Measurements from ENCODE around the gene EIPR1.
"Not testable (repeated sequence)": the region's sequence is repeated elsewhere in the genome, so short reads cannot be mapped to it uniquely, and the experiment has no call there.

EIPR1 gene

GRCh38 chr2:3204031-3204821, 173.4 kb downstream of the EIPR1 start:
- no peak for TF ChIP-seq CTCF (IDR thresholded peaks at IDR 0.05; ENCODE audit: borderline replicate concordance, insufficient read depth, low read depth, low read length)
- H3K4me3 ChIP-seq (ENCODE audit: low read depth, low read length) = no peak overlapping the region

- H3K4me3 ChIP-seq (ENCODE audit: low read depth, low read length) = no peak overlapping the region
- TF ChIP-seq CTCF (IDR thresholded peaks at IDR 0.05; ENCODE audit: borderline replicate concordance, insufficient read depth, low read depth, low read length) = no peak
These were observed 174.1 kb downstream of the EIPR1 start for GRCh38 chr2:3203497-3204019.

GRCh38 chr2:3202926-3203325, 174.7 kb downstream of the EIPR1 start:
- no peak for TF ChIP-seq CTCF (IDR thresholded peaks at IDR 0.05; ENCODE audit: borderline replicate concordance, insufficient read depth, low read depth, low read length)
- no peak overlapping the region for H3K4me3 ChIP-seq (ENCODE audit: low read depth, low read length)

GRCh38 chr2:3201281-3201680, 176.3 kb downstream of the EIPR1 start:
- TF ChIP-seq CTCF (IDR thresholded peaks at IDR 0.05; ENCODE audit: borderline replicate concordance, insufficient read depth, low read depth, low read length) = no peak
- H3K4me3 ChIP-seq (ENCODE audit: low read depth, low read length) = no peak overlapping the region

GRCh38 chr2:3200420-3200939, 177.1 kb downstream of the EIPR1 start:
- no peak for TF ChIP-seq CTCF (IDR thresholded peaks at IDR 0.05; ENCODE audit: borderline replicate concordance, insufficient read depth, low read depth, low read length)
- no peak overlapping the region for H3K4me3 ChIP-seq (ENCODE audit: low read depth, low read length)

- H3K4me3 ChIP-seq (ENCODE audit: low read depth, low read length) = no peak overlapping the region
- TF ChIP-seq CTCF (IDR thresholded peaks at IDR 0.05; ENCODE audit: borderline replicate concordance, insufficient read depth, low read depth, low read length) = no peak
These were observed 177.8 kb downstream of the EIPR1 start for GRCh38 chr2:3199627-3200345.

GRCh38 chr2:3198671-3199192, 178.9 kb downstream of the EIPR1 start:
- not testable (repeated sequence) for H3K4me3 ChIP-seq (ENCODE audit: low read depth, low read length)
